ENCODE data around the gene UCP3.

Gene UCP3

GRCh38 chr11:73950869-73951710, 57.8 kb downstream of the UCP3 start, which contains the start of gene DNAJB13:
Gene DNAJB13, plus strand, starts transcription at chr11:73951026. Its CDS starts 44 bp downstream, at chr11:73951070.
- FAIRE-seq = no peak

All from endometrium (tissue), 2 donors.